Fibroblast of skin of abdomen (primary cell): Measurements from ENCODE around the gene SNRPA1.

Experiments
- DNase-seq: peaks from one replicate; pipeline ENCODE4 v3.0.0-alpha.2; 2013

Gene SNRPA1

GRCh38 chr15:101318839-101319238, 23.8 kb upstream of the SNRPA1 start:
- no peak for DNase-seq

GRCh38 chr15:101318147-101318819, 23.2 kb upstream of the SNRPA1 start:
- no peak for DNase-seq

GRCh38 chr15:101317336-101317872, 22.4 kb upstream of the SNRPA1 start:
- DNase-seq, result no peak

- DNase-seq, result no peak
Observed at GRCh38 chr15:101316529-101316928, 21.5 kb upstream of the SNRPA1 start.

DNA sequence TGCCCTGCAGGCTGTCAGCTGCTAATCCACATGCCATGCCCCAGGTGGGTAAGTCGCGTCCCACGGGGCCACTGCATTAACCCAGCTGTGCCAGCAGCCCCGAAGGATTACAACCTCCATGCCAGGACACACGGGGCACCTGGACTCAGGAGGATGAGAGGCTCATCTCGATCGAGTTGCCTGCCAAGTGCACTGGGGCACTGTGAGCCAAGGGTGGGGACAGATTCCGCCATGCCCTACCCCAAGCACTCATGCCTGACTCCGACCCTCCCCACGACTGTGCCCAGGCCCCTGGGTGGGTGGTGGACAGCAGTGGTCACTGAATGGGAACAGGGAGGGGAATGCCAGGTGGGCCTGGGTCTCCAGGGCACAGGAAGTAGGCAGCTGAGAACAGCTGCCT, 20.7 kb upstream of the SNRPA1 start:
- DNase-seq, result no peak

GRCh38 chr15:101314336-101315125, 19.5 kb upstream of the SNRPA1 start:
- DNase-seq, result no peak

- no peak for DNase-seq
Observed at GRCh38 chr15:101313041-101313761, 18.2 kb upstream of the SNRPA1 start.

GRCh38 chr15:101310508-101310907, 15.5 kb upstream of the SNRPA1 start:
- no peak for DNase-seq

DNA sequence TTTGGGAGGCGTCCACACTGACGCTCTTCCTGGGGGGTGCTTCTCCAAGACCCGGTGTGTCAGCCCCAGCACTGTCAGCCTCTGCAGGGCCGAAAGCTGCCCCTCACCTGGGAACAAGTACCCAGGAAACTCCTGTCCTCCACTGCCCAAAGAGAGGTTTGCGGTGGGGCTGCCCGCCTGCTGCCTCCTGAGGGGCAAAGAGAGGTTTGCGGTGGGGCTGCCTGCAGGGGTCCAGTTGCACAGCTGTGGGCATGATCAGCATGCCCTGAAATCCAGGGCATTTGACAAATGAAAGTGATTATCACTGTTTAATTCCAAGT, 15.1 kb upstream of the SNRPA1 start:
- no peak for DNase-seq

DNA sequence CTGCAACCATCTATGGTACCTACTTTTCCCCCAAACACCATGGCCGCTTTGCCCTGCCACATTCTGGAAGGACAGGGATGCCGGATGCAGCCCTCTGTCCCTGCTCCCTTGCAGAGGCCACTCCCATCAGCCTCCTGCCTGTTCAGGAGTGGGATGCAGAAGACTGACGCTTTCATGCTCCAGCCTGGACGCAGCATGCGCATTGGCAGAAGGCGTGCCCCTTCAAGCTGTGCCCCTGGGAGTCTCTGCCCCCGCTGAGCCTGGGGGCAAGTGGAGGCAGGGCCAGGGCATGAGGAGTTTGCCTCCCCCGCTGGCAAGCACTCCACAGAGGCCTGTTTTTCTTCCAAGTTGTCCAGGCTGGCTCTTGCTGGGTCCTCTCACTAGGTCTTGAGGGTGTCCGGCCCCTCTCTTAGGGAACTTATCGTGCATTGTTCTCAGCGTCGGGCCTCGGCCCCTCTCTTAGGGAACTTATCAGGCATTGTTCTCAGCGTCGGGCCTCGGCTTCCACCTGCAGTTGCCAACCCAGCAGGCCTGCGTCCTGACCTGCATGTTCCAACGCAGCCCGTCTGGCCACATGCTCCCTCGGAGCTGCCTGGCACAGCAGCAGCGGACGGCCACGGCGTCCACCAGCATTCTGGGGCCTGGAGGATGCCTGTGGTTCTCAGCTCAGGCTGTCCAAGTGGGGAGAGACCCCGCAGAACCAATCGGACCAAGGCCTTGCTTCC, 14.6 kb upstream of the SNRPA1 start:
- DNase-seq, result no peak

DNA sequence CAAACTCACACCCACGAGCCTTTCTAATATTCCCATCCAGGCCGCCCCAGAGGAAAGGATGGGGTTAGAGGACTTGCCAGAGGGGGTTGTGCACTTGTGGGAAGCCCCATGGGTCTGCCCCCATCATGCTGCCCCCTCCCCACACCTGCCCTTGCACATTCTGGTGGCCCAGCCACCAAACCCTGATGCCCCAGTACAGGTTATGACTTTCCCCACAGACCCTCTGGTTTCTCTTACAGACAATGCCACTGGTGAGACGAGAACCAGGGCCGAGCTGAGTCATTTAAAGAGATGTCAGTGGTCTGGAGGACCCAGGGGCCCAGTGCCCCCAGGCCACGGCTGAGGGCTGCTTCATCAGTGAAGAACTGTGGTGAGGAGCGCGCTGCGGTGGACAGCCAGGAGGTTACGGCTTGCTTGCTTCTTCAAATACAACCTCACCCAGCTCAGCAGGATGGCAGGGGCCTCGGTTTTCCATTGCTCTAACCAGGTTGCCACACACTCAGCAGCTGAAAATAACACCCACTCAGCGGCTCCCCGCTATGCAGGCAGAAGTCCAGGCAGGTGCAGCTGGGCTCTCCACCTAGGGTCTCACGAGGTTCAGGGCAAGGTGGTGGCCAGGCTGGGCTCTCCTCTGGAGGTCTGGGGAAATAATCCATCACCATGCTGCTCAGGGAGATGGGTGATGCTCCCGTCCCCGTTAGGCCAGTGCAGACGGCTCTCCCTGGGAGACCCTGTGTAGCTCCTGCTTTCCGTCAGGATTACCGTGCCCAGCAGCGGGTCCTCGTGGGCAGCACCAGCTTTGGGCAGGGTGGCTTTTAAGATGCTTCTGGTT, 13.8 kb upstream of the SNRPA1 start:
- DNase-seq, result no peak

GRCh38 chr15:101307897-101308603, 13.0 kb upstream of the SNRPA1 start:
- no peak for DNase-seq

DNA sequence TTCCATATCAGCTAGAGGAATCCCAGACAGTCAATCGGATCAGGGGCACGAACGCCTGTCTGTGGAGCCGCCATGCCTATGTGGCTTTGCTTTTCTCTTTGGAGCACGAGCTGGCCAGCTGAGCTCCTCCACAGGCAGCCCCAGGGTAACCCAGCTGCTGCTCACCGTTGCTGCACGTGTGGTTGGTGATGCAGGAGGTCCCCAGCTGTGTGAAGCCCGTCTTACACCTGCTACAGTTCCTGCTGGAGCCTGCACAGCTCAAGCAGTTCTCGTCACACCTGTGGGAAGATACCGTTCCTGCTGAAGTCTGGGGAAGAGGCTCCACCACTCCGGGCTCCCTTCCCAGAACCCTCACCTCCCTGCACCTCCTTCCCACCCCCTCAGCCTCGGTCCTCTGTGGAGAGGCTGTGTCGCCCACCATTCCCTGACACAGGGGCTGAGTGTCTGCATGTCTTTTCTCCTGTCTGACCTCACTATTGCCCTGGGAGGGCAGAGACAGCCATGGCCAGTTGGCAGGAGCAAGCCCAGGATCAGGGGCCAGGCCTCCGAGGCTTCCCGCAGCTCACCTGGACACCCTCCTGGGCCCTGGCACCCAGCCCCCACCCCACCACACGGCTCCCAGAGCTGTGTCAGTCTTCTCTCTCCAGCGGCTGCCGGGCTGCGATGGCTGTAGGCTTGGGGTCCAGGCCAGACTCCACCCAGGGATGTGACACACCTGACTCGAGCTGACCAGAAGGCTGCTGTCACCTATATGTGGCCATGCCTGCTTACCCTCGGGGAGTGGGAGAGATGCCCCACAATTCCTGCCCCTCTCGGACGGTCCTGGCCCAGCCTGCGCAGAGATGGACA, 12.2 kb upstream of the SNRPA1 start:
- no peak for DNase-seq

GRCh38 chr15:101306341-101307047, 11.4 kb upstream of the SNRPA1 start:
- no peak for DNase-seq

- DNase-seq, result no peak
Observed at GRCh38 chr15:101305820-101306255, 10.8 kb upstream of the SNRPA1 start.

GRCh38 chr15:101303408-101303807, 8.4 kb upstream of the SNRPA1 start:
- DNase-seq, result no peak

DNA sequence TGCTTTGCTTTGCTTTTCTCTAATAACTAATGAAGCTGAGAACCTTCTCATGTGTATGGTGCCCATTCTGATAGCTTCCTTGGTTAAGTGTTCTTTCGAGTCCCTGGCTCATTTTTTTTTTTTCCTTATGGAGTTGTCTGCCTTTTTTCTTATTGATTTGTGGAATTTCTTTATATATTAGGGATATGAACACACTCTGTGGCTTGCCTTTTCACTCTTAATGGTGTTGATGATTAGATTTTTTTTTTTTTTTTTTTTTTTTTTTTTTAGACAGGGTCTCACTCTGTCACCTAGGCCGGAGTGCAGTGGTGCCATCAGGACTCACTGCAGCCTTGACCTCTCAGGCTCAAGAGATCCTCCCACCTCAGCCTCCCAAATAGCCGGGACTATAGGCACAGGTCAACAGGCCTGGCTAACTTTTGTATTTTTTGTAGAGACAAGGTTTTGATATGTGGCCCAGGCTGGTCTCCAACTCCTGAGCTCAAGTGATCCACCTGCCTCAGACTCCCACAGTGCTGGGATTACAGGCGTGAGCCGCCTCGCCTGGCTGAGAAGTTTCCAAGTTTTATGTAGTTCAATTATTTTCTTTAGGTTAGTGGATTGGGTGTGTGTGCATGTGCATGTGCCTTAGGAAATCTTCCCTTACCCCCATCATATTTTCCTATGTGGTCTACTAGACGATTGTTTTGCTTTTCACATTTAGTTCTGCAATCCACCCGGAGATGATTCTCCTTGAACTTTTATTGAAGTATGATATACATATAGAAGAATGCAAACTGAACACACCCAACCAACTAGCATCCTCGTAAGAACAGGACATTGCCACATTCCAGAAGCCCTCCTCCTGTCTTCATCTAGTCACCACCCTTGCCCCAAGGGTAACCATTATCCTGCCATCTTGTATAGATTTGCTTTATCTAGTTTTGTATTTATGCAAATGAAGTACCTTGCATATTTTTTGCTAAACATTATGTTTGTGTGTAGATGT, 1.7 kb upstream of the SNRPA1 start:
- DNase-seq, result no peak

DNA sequence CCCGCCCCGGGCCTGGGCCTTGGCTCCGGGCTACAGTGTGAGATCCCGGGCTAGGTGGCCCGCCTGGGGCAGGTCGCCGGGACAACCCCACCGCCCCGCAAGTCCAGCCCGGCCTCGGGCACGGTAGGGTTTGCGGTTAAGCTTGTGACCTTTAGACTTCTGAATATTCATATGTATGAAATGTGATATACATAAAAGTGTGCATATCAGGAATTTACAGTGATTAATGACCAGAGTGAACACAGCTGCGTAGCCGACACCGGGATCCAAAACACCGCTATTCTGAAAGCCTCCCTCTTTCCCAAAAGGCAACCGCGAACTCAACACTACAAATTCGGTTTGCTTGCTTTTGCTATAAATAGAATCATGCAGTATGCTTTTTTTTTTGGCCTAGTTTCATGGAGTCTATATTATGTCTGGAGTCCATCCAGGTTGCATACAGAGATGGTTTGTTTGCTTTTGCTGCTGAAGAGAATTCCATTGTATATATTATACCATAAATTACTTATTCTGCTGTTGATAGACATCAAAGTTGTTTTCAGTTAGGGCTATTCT, 636 bp upstream of the SNRPA1 start:
- DNase-seq, result peak; percentile 52
